Sigmoid colon (tissue), 7 donors: ENCODE data around the gene CDON. TPM values are rescaled to one million over a fixed set of nuclear protein-coding genes. Genes with fewer than 3 reads are reported as not detected.

Experiments used
- DNase-seq: peaks from one replicate; pipeline ENCODE4 v3.0.0-alpha.2; 2019
- H3K27ac ChIP-seq, 4 donors: fragments of 200-600 bp; sonication (generic); one replicate each; pipeline ENCODE4 v1.5.1; 2016 to 2019; ENCODE audit warnings: mild to moderate bottlenecking in 1 of 4
- H3K27me3 ChIP-seq, 3 donors: fragments of 200-600 bp; sonication (generic); one replicate each; pipeline ENCODE4 v1.5.1; 2019; ENCODE audit warnings: mild to moderate bottlenecking in 1 of 3
- H3K36me3 ChIP-seq, 4 donors: fragments of 200-600 bp; sonication (generic); one replicate each; pipeline ENCODE4 v1.5.1; 2016 to 2019
- H3K4me1 ChIP-seq, 4 donors: fragments of 200-600 bp; sonication (generic); one replicate each; pipeline ENCODE4 v1.5.1; 2017 to 2019
- H3K4me3 ChIP-seq, 4 donors: fragments of 200-600 bp; sonication (generic); one replicate each; pipeline ENCODE4 v1.5.1; 2017 to 2019; ENCODE audit warnings: mild to moderate bottlenecking in 2 of 4, moderate library complexity in 1 of 4
- H3K9me3 ChIP-seq, 4 donors: fragments of 200-600 bp in 3 of 4; sonication (generic) in 3 of 4; one replicate each; pipeline versions ENCODE4 v1.5.1 to v1.6.1; 2013 to 2019
- CTCF ChIP-seq, 4 experiments: fragments of 450-650 bp in 3 of 4; fragments of 200-600 bp in 1 of 4; IDR thresholded peaks; one replicate each; pipeline ENCODE4 v1.5.1; 2016 to 2019; ENCODE audit warnings: antibody characterized with exemption in 4 of 4, mild to moderate bottlenecking in 3 of 4, moderate library complexity in 2 of 4
- EP300 ChIP-seq, 4 donors: sonication (generic); formaldehyde crosslinking; IDR thresholded peaks; one replicate each; pipeline ENCODE4 v1.6.1; 2017; ENCODE audit warnings: antibody characterized with exemption in 4 of 4
- POLR2A ChIP-seq, 2 donors: fragments of 450-650 bp; IDR thresholded peaks; one replicate each; pipeline ENCODE4 v1.6.1; 2016; ENCODE audit warnings: antibody characterized with exemption in 2 of 2, mild to moderate bottlenecking in 2 of 2, moderate library complexity in 2 of 2
- POLR2AphosphoS5 ChIP-seq, 4 donors: sonication (generic); formaldehyde crosslinking; IDR thresholded peaks; one replicate each; pipeline ENCODE4 v1.6.1; 2017; ENCODE audit warnings: antibody characterized with exemption in 4 of 4
- WGBS, 2 donors: extraction: QIAGEN DNeasy Blood & Tissue Kit; methylation state at CpG; one replicate each; pipeline ENCODE4 v1.1.7; 2013; 5-methylcytosine and 5-hydroxymethylcytosine counted together
- intact Hi-C: fragments of 100-400 bp; cut with DNase I; formaldehyde crosslinking; loops from one replicate; pipeline ENCODE4 v1.15.1; 2023
- polyA plus RNA-seq, 3 donors: library from polyadenylated mRNA; stranded (reverse); fragments of 200-250 nt; gene quantifications; one replicate each; pipeline ENCODE4 v1.2.3, GENCODE V29; 2013
- total RNA-seq, 4 donors: library from RNA; depleted of rRNA; stranded (reverse); fragments of >200 nt; gene quantifications; one replicate each; pipeline ENCODE4 v1.1.0, GENCODE V29; 2016
- donor health status: healthy with polysubstance abuse.
- donor health status: Bipolar disorder and iron deficiency.
- donor health status: healthy.

The CDON gene
- total and polyA plus RNA-seq, 7 donors, result under 0.01 to 88.1 (median 48.9) TPM

GRCh38 chr11:125944350-125945010 lies 118.2 kb downstream of the CDON start:
- DNase-seq, result peak; percentile 52
- no peak overlapping the region for H3K27ac ChIP-seq
- no peak for TF ChIP-seq POLR2A (IDR thresholded peaks at IDR 0.05)
- no peak for TF ChIP-seq CTCF (IDR thresholded peaks at IDR 0.05)
- no peak for TF ChIP-seq POLR2AphosphoS5 (IDR thresholded peaks at IDR 0.05)
- TF ChIP-seq EP300 (IDR thresholded peaks at IDR 0.05), result no peak
- no peaks in the 10 kb centered on the region for H3K36me3 ChIP-seq
- no peaks in the 10 kb centered on the region for H3K27me3 ChIP-seq
- H3K4me1 ChIP-seq, result peaks cover 0 to 5% (median under 1%) of the 10 kb centered on the region in 4 donors
- no peak overlapping the region for H3K4me3 ChIP-seq
- 83 to 88% methylated on average over 13 of the region's 13 CpGs for WGBS, 2 donors
- intact Hi-C loops, result loop anchor here (5.0 kb wide), 1 partner anchor 248 kb away; no protein-coding TSS in a partner anchor
- H3K9me3 ChIP-seq, result no peaks in the 10 kb centered on the region

- Histone ChIP-seq H3K27ac (no peak overlapping the region), H3K4me3 (no peak overlapping the region), H3K36me3 (no peaks in the 10 kb centered on the region), H3K27me3 (no peaks in the 10 kb centered on the region), H3K9me3 (no peaks in the 10 kb centered on the region), H3K4me1 (peaks cover 0 to 11% (median 3%) of the 10 kb centered on the region in 4 donors)
- DNase-seq, result no peak
- 86 to 91% methylated on average over 9 of the region's 9 CpGs for WGBS, 2 donors
- intact Hi-C loops, result loop anchor here (5.0 kb wide), 1 partner anchor 248 kb away; no protein-coding TSS in a partner anchor
- TF ChIP-seq EP300 (IDR thresholded peaks at IDR 0.05) (no peak), POLR2AphosphoS5 (IDR thresholded peaks at IDR 0.05) (no peak), CTCF (IDR thresholded peaks at IDR 0.05) (no peak), POLR2A (IDR thresholded peaks at IDR 0.05) (no peak)
Measured at GRCh38 chr11:125943661-125944349, 118.9 kb downstream of the CDON start.

GRCh38 chr11:125942771-125943428 lies 119.8 kb downstream of the CDON start:
- no peak for TF ChIP-seq EP300 (IDR thresholded peaks at IDR 0.05)
- TF ChIP-seq POLR2A (IDR thresholded peaks at IDR 0.05), result no peak
- TF ChIP-seq CTCF (IDR thresholded peaks at IDR 0.05), result no peak
- Histone ChIP-seq H3K4me3 (no peak overlapping the region), H3K4me1 (peaks cover 0 to 17% (median 8%) of the 10 kb centered on the region in 4 donors), H3K27me3 (no peaks in the 10 kb centered on the region), H3K9me3 (no peaks in the 10 kb centered on the region), H3K27ac (no peak overlapping the region), H3K36me3 (no peaks in the 10 kb centered on the region)
- WGBS, 2 donors, result 91 to 92% methylated on average over 12 of the region's 12 CpGs
- DNase-seq, result no peak
- intact Hi-C loops, result loop anchor here (5.0 kb wide), 1 partner anchor 249 kb away; no protein-coding TSS in a partner anchor

GRCh38 chr11:125941619-125942611 lies 120.8 kb downstream of the CDON start:
- Histone ChIP-seq H3K9me3 (no peaks in the 10 kb centered on the region), H3K27ac (no peak overlapping the region), H3K4me1 (peaks cover 0 to 17% (median 8%) of the 10 kb centered on the region in 4 donors), H3K4me3 (no peak overlapping the region), H3K36me3 (no peaks in the 10 kb centered on the region), H3K27me3 (no peaks in the 10 kb centered on the region)
- DNase-seq, result peak; percentile 60
- intact Hi-C loops, result loop anchor here (5.0 kb wide), 1 partner anchor 250 kb away; no protein-coding TSS in a partner anchor
- 36 to 38% methylated on average over 20 of the region's 20 CpGs for WGBS, 2 donors
- TF ChIP-seq EP300 (IDR thresholded peaks at IDR 0.05) (no peak), CTCF (IDR thresholded peaks at IDR 0.05) (peak in 3 of 4 experiments; percentile 9 to 35 (median 26)), POLR2A (IDR thresholded peaks at IDR 0.05) (no peak), POLR2AphosphoS5 (IDR thresholded peaks at IDR 0.05) (no peak)
